ENCODE data around the gene CPLX1. TPM values are rescaled to one million over a fixed set of nuclear protein-coding genes. Genes with fewer than 3 reads are reported as not detected.
A peak's percentile ranks its signal among the peaks of the same experiment; 100 is the strongest.
"Not testable (repeated sequence)": the region's sequence is repeated elsewhere in the genome, so short reads cannot be mapped to it uniquely, and the experiment has no call there.

Gene CPLX1
- total and polyA plus RNA-seq, 5 donors from 2014 or later = 0.16 to 0.62 TPM; not detected in 3

DNA sequence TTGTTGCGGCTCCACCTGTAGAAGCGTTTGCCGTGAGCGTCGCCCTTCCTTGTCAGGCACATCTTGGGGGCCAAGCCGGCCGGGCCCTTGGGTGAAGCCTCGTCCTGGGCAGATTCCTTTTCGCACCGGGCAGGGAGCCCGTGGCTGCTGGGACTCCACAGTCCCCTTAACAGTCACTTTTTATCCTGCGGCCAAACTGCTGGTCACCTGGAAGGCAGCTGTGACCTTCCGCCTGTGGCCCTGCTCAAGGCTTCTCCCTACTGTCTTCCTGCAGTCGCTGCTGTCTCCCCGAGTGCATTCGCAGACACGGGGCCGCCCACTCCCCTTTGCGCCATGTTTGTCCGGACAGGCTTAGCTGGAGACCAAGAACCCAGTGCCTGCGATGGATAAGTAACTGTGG lies 65.3 kb downstream of the CPLX1 start:
- Histone ChIP-seq H3K9me3 (ENCODE audit: control insufficient read depth in 2 of 2, low read length in 2 of 2) (no peaks in the 10 kb centered on the region), H3K27me3 (ENCODE audit: control insufficient read depth, insufficient read depth, low read length) (no peaks in the 10 kb centered on the region), H3K4me3 (ENCODE audit: low read depth, low read length) (no peak overlapping the region), H3K36me3 (ENCODE audit: control insufficient read depth, insufficient read depth, low read length) (peaks cover 14% of the 10 kb centered on the region), H3K4me1 (ENCODE audit: control insufficient read depth, insufficient read depth, low read length, poor library complexity, severe bottlenecking) (no peaks in the 10 kb centered on the region), H3K27ac (ENCODE audit: insufficient read depth, low read length, poor library complexity, severe bottlenecking) (no peak overlapping the region)
- DNase-seq = no peak
- ATAC-seq (ENCODE audit: low read depth in 2 of 2) = no peak
- peaks cover 33% of the 10 kb centered on the region for H3K36me3 Mint-ChIP-seq
- no peak overlapping the region for H3K4me3 Mint-ChIP-seq
- H3K27me3 Mint-ChIP-seq = no peaks in the 10 kb centered on the region
- H3K27ac Mint-ChIP-seq = peak overlapping the region in 2 of 3 donors; percentile 25 to 85
- H3K9me3 Mint-ChIP-seq = peaks cover 0 to 2% (median 0%) of the 10 kb centered on the region in 7 donors
- H3K4me1 Mint-ChIP-seq = peaks cover 0 to 19% (median 7%) of the 10 kb centered on the region in 4 donors

DNA sequence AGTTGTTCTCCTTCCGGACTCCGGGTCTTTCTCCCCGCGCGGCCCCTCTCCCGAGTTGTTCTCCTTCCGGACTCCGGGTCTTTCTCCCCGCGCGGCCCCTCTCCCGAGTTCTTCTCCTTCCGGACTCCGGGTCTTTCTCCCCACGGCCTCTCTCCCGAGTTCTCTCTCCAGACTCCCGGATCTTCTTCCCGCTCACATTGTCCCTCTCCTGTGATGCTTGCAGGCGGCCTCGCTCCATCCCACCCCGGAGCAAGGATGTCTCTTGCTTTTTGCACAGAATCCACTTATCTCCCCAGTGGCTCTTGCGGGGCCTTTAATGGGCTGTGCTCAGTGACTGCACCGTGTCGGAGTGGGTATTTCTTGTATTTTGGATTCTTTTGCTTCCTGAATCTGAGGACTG lies 66.1 kb downstream of the CPLX1 start:
- H3K27ac Mint-ChIP-seq = peak overlapping the region in 1 of 3 donors; percentile 85
- peaks cover 31% of the 10 kb centered on the region for H3K36me3 Mint-ChIP-seq
- not testable (repeated sequence) for H3K27me3 Mint-ChIP-seq; H3K4me3 Mint-ChIP-seq; H3K27ac ChIP-seq (ENCODE audit: insufficient read depth, low read length, poor library complexity, severe bottlenecking); H3K4me3 ChIP-seq (ENCODE audit: low read depth, low read length); H3K9me3 Mint-ChIP-seq; H3K27me3 ChIP-seq (ENCODE audit: control insufficient read depth, insufficient read depth, low read length); H3K9me3 ChIP-seq (ENCODE audit: control insufficient read depth in 2 of 2, low read length in 2 of 2); ATAC-seq (ENCODE audit: low read depth in 2 of 2); H3K4me1 ChIP-seq (ENCODE audit: control insufficient read depth, insufficient read depth, low read length, poor library complexity, severe bottlenecking)
- peaks cover 0 to 24% (median 11%) of the 10 kb centered on the region in 4 donors for H3K4me1 Mint-ChIP-seq
- peak in 1 of 3 donors; percentile 21 for DNase-seq
- peaks cover 14% of the 10 kb centered on the region for H3K36me3 ChIP-seq (ENCODE audit: control insufficient read depth, insufficient read depth, low read length)

DNA sequence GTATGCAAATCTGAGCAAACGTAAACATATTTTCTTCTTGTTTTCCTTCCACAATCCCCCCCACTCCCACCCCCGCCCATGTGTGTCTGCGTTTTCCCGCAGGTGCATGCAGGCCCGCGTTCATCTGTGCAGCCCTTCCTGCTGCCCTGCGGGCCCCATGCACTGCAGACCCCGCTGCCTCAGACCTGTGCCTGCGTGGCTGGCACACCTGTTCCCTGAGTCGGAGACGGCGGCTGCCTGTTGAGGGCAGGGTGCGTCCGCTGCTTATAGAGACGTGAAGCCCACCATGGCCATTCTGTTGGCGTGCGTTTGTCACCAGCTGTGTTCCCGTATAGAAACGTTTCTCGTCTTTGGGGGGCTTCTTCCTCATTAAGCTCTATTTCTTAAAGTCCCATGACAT lies 68.8 kb downstream of the CPLX1 start:
- Mint-ChIP-seq H3K4me3 (no peak overlapping the region), H3K4me1 (peaks cover 0 to 14% (median 11%) of the 10 kb centered on the region in 4 donors), H3K27me3 (no peaks in the 10 kb centered on the region), H3K36me3 (peaks cover 24% of the 10 kb centered on the region), H3K27ac (no peak overlapping the region), H3K9me3 (peaks cover 0 to 1% (median 0%) of the 10 kb centered on the region in 7 donors)
- H3K4me1 ChIP-seq (ENCODE audit: control insufficient read depth, insufficient read depth, low read length, poor library complexity, severe bottlenecking) = no peaks in the 10 kb centered on the region
- no peak for ATAC-seq (ENCODE audit: low read depth in 2 of 2)
- H3K4me3 ChIP-seq (ENCODE audit: low read depth, low read length) = no peak overlapping the region
- no peaks in the 10 kb centered on the region for H3K27me3 ChIP-seq (ENCODE audit: control insufficient read depth, insufficient read depth, low read length)
- no peaks in the 10 kb centered on the region for H3K9me3 ChIP-seq (ENCODE audit: control insufficient read depth in 2 of 2, low read length in 2 of 2)
- H3K36me3 ChIP-seq (ENCODE audit: control insufficient read depth, insufficient read depth, low read length) = peaks cover 16% of the 10 kb centered on the region
- no peak overlapping the region for H3K27ac ChIP-seq (ENCODE audit: insufficient read depth, low read length, poor library complexity, severe bottlenecking)
- DNase-seq = no peak

DNA sequence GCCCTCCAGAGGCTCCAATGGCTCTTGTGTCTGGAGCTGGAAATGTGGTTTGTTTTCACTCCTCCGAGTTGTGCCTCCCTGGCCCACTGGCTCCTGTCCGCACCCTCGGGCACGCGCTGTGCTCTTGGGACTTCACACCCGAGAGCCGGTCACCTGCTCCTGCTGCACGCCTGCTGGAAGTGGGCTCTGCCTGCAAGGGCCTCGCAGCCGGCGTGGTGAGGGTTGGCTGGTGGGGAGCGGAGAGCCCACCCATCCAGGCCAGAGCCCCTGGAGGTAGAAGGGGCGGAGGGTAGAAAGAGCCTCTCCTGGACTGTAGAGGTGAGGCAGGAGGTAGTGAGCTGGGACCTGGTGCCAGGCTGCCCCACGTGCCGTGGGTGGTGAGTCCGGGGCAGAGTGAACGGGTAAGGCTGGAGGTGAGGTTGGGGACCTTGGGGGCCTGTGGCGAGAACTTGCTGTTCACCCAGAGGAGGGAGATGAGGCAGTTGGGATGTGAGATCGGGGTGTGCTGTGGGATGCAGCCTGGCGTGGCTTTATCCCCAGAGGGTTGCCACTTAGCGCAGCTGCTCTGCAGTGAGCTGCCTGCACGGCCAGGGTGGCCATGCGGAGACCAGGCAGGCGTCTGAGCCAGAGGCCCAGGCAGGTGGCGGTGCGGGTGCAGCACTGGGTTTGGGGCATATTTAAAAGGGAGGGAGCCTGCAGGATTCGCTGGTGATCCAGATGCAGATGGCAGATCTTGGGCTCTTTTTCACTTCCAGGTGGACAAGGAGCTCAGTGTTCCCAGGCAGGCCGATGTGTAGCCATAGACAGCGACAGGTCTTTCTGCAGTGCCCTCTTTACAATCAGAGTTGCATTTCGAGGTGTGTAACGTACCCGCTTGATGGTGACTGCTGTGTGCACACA lies 71.5 kb downstream of the CPLX1 start:
- peaks cover 0 to 7% (median 5%) of the 10 kb centered on the region in 4 donors for H3K4me1 Mint-ChIP-seq

DNA sequence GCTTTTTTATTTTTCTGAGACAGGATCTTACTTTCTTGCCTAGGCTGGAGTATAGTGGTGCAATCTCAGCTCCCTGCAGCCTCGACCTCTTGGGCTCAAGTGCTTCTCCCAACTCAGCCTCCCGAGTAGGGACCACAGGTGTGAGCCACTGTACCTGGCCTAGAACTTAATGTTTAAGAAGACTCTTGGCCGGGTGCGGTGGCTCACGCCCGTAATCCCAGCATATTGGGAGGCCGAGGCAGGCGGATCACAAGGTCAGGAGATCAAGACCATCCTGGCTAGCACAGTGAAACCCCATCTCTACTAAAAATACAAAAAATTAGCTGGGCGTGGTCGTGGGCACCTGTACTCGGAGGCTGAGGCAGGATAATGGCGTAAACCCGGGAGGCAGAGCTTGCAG lies 72.7 kb downstream of the CPLX1 start:
- not testable (repeated sequence) for H3K27ac ChIP-seq (ENCODE audit: insufficient read depth, low read length, poor library complexity, severe bottlenecking); H3K36me3 ChIP-seq (ENCODE audit: control insufficient read depth, insufficient read depth, low read length); H3K4me1 ChIP-seq (ENCODE audit: control insufficient read depth, insufficient read depth, low read length, poor library complexity, severe bottlenecking); H3K9me3 ChIP-seq (ENCODE audit: control insufficient read depth in 2 of 2, low read length in 2 of 2); H3K4me1 Mint-ChIP-seq; DNase-seq; H3K36me3 Mint-ChIP-seq; H3K27ac Mint-ChIP-seq; H3K4me3 Mint-ChIP-seq; H3K27me3 Mint-ChIP-seq; H3K9me3 Mint-ChIP-seq; H3K4me3 ChIP-seq (ENCODE audit: low read depth, low read length); ATAC-seq (ENCODE audit: low read depth in 2 of 2); H3K27me3 ChIP-seq (ENCODE audit: control insufficient read depth, insufficient read depth, low read length)

More for the DNA sequence above, 71.5 kb downstream of the CPLX1 start:
- Mint-ChIP-seq H3K9me3 (no peaks in the 10 kb centered on the region), H3K36me3 (peaks cover 7% of the 10 kb centered on the region), H3K27ac (peak overlapping the region in 1 of 3 donors; percentile 29), H3K27me3 (no peaks in the 10 kb centered on the region), H3K4me3 (no peak overlapping the region)
- Histone ChIP-seq H3K4me3 (ENCODE audit: low read depth, low read length) (no peak overlapping the region), H3K4me1 (ENCODE audit: control insufficient read depth, insufficient read depth, low read length, poor library complexity, severe bottlenecking) (no peaks in the 10 kb centered on the region), H3K9me3 (ENCODE audit: control insufficient read depth in 2 of 2, low read length in 2 of 2) (no peaks in the 10 kb centered on the region), H3K27ac (ENCODE audit: insufficient read depth, low read length, poor library complexity, severe bottlenecking) (no peak overlapping the region), H3K36me3 (ENCODE audit: control insufficient read depth, insufficient read depth, low read length) (peaks cover 10% of the 10 kb centered on the region), H3K27me3 (ENCODE audit: control insufficient read depth, insufficient read depth, low read length) (no peaks in the 10 kb centered on the region)
- DNase-seq (no peak), ATAC-seq (ENCODE audit: low read depth in 2 of 2) (no peak)

DNA sequence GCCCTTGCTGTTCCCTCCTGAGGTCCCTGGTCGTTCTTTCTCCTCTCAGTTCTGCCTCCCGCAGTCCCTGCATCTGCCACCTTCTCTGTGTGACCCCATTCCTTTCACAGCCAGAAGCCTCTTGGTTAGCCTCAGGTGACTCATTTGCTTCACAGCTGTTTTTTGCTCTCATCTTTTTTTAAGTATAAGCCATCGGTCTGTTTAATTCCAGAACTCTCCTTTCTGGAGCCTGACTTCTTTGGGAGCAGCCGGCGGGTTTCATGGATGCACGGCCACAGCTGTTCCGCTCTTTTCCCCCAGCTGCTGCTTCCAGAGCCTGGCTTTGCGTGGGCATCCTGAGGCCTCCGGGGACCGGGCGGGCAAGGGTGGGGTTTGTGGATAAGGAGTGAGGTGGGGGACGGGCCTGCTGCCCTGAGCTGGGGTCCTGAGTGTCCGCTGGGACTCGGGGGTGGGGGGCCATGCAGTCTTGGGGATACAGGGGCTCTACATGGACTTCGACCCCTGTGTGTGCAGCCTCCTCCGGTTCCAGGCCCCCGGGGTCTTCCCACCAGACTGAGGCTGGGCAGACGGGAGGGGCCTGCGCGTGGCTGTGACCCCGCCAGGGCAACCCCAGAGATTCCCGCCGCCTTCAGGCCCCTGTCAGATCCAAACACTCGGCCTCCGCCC lies 73.6 kb downstream of the CPLX1 start:
- Histone ChIP-seq H3K4me1 (ENCODE audit: control insufficient read depth, insufficient read depth, low read length, poor library complexity, severe bottlenecking) (no peaks in the 10 kb centered on the region), H3K27me3 (ENCODE audit: control insufficient read depth, insufficient read depth, low read length) (no peaks in the 10 kb centered on the region), H3K9me3 (ENCODE audit: control insufficient read depth in 2 of 2, low read length in 2 of 2) (no peaks in the 10 kb centered on the region), H3K36me3 (ENCODE audit: control insufficient read depth, insufficient read depth, low read length) (peaks cover 12% of the 10 kb centered on the region), H3K4me3 (ENCODE audit: low read depth, low read length) (no peak overlapping the region), H3K27ac (ENCODE audit: insufficient read depth, low read length, poor library complexity, severe bottlenecking) (no peak overlapping the region)
- no peak for DNase-seq
- no peaks in the 10 kb centered on the region for H3K27me3 Mint-ChIP-seq
- H3K36me3 Mint-ChIP-seq = peaks cover 11% of the 10 kb centered on the region
- H3K27ac Mint-ChIP-seq = no peak overlapping the region
- H3K9me3 Mint-ChIP-seq = no peaks in the 10 kb centered on the region
- ATAC-seq (ENCODE audit: low read depth in 2 of 2) = no peak
- H3K4me1 Mint-ChIP-seq = peaks cover 0 to 7% (median 5%) of the 10 kb centered on the region in 4 donors
- H3K4me3 Mint-ChIP-seq = peak overlapping the region in 1 of 4 donors; percentile 8

DNA sequence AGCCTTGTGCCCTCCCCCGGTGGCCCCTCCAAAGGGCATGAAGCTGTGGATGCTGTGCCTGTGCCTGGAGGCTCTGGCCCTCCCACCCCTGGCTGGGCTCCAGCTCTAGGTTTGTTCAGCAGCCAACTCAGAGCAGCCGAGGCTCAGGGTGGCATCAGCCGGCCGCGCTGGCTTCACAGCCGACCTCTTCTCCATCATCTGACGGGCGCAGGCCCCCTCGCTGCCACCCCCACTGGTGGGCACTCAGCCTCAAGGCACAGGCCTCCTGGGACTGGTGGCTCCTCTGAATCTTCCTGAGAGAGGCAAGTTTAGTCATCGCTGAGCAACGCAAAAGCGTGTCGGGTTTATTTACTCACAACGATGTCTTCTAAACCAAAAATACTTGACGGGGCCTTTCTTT lies 74.3 kb downstream of the CPLX1 start:
- no peak for DNase-seq
- Mint-ChIP-seq H3K27ac (no peak overlapping the region), H3K4me3 (no peak overlapping the region), H3K4me1 (peaks cover 0 to 7% (median 5%) of the 10 kb centered on the region in 4 donors), H3K27me3 (no peaks in the 10 kb centered on the region), H3K36me3 (peaks cover 9% of the 10 kb centered on the region), H3K9me3 (no peaks in the 10 kb centered on the region)
- Histone ChIP-seq H3K27me3 (ENCODE audit: control insufficient read depth, insufficient read depth, low read length) (no peaks in the 10 kb centered on the region), H3K27ac (ENCODE audit: insufficient read depth, low read length, poor library complexity, severe bottlenecking) (no peak overlapping the region), H3K36me3 (ENCODE audit: control insufficient read depth, insufficient read depth, low read length) (peaks cover 12% of the 10 kb centered on the region), H3K4me1 (ENCODE audit: control insufficient read depth, insufficient read depth, low read length, poor library complexity, severe bottlenecking) (no peaks in the 10 kb centered on the region), H3K4me3 (ENCODE audit: low read depth, low read length) (no peak overlapping the region), H3K9me3 (ENCODE audit: control insufficient read depth in 2 of 2, low read length in 2 of 2) (no peaks in the 10 kb centered on the region)
- no peak for ATAC-seq (ENCODE audit: low read depth in 2 of 2)

Data from CD4-positive, CD25-positive, alpha-beta regulatory T cell (primary cell).